ENCODE data around the gene PRELP.

PRELP gene

DNA sequence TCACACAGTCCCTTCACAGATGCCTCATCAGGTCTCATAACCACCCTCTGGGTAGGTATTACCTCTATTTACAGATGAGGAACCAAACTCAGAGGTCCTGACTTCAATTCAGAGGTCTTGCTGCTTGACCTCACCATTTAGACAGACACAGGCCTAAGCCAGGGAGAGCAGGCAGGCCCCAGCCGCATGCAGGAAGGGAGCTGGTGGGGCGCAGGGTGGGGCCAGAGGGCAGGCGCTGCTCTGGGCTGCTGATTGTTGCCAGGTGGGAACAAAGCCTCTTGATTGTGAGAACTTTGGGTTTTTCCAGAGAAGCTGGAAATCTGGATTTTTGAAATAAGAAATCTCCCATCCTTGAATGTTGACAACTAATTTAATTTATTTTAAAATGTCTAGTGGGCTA, 19.9 kb upstream of the PRELP start:
- Histone ChIP-seq H3K9me3 (ENCODE audit: low read length) (no peaks in the 10 kb centered on the region), H3K27ac (ENCODE audit: low read depth, low read length) (no peak overlapping the region), H3K9ac (ENCODE audit: low read length) (no peak overlapping the region)

DNA sequence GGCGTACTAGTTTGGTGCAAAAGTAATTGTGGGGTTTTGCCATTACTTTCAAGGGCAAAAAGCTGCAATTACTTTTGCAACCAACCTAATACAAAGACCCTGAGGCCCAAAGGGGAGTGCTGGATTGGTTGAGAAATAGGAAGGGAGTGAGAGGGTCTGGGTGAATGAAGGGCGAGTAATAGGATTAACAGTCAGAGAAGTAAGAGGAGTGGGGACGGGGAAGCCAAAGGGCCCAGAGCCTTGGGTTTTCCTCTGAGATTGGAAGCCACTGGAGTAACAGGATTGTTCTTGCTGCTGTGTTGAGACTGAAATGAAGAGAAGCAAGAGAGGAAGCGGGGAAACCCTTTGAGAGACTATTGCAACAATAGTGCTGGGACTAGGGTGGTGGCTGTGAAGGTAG, 19.0 kb upstream of the PRELP start:
- Histone ChIP-seq H3K36me3 (ENCODE audit: insufficient read depth, low read length) (no peaks in the 10 kb centered on the region), H3K4me3 (ENCODE audit: low read depth in 1 of 2, low read length in 2 of 2) (no peak overlapping the region), H3K4me1 (ENCODE audit: insufficient read depth, low read length) (peaks cover 16% of the 10 kb centered on the region), H3K27me3 (ENCODE audit: control insufficient read depth in 1 of 2, insufficient read depth in 2 of 2, low read length in 2 of 2) (no peaks in the 10 kb centered on the region), H3K9ac (ENCODE audit: low read length) (no peak overlapping the region), H3K27ac (ENCODE audit: low read depth, low read length) (no peak overlapping the region), H3K9me3 (ENCODE audit: low read length) (no peaks in the 10 kb centered on the region)

More for the DNA sequence above, 19.9 kb upstream of the PRELP start:
- Histone ChIP-seq H3K4me1 (ENCODE audit: insufficient read depth, low read length) (peaks cover 18% of the 10 kb centered on the region), H3K36me3 (ENCODE audit: insufficient read depth, low read length) (no peaks in the 10 kb centered on the region), H3K4me3 (ENCODE audit: low read depth in 1 of 2, low read length in 2 of 2) (no peak overlapping the region), H3K27me3 (ENCODE audit: control insufficient read depth in 1 of 2, insufficient read depth in 2 of 2, low read length in 2 of 2) (no peaks in the 10 kb centered on the region)

DNA sequence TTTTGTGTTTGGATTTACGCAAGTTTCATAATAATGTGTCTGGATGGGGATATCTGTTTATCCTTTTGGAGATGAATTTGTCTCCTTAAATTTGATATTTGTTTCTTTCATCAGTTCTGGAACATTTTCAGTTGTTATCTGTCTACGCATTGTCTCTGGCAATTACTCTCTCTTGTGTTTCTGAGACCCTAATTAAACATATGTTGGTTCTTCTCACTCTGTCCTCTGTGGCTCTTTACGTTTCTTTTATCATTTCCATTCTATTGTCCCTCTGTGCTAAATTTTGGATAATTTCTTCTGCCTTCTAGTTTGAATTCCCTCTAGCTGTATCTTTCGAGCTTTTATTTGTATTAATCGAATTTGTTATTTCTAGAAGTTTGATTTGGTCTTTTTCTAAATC, 17.5 kb upstream of the PRELP start:
- peaks cover 9% of the 10 kb centered on the region for H3K4me1 ChIP-seq (ENCODE audit: insufficient read depth, low read length)
- H3K36me3 ChIP-seq (ENCODE audit: insufficient read depth, low read length): no peaks in the 10 kb centered on the region
- H3K27ac ChIP-seq (ENCODE audit: low read depth, low read length): no peak overlapping the region
- H3K4me3 ChIP-seq (ENCODE audit: low read depth in 1 of 2, low read length in 2 of 2): no peak overlapping the region
- no peaks in the 10 kb centered on the region for H3K27me3 ChIP-seq (ENCODE audit: control insufficient read depth in 1 of 2, insufficient read depth in 2 of 2, low read length in 2 of 2)
- H3K9me3 ChIP-seq (ENCODE audit: low read length): no peaks in the 10 kb centered on the region
- no peak overlapping the region for H3K9ac ChIP-seq (ENCODE audit: low read length)

DNA sequence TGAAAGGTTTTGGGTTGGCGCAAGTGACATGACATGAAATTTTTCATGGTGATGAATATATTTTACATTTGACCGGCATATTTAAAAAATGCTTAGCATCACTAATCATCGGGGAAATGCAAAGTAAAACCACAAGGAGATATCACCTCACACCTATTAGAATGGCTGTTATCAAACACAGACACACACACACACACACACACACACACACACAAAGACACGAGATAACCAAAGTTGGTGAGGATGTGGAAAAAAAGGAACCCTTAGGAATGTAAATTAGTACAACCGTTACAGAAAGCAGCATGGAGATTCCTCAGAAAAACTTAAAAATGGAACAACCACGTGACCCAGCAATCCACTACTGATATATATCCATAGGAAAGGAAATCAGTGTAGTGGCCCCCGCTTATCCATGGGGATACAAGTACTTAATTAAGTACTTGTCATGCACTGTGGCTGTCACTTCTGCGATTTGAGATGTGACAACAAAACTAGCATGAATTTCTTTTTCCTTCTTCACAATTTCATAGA, 15.9 kb upstream of the PRELP start:
- Histone ChIP-seq H3K27ac (ENCODE audit: low read depth, low read length) (no peak overlapping the region), H3K9ac (ENCODE audit: low read length) (no peak overlapping the region), H3K27me3 (ENCODE audit: control insufficient read depth in 1 of 2, insufficient read depth in 2 of 2, low read length in 2 of 2) (no peaks in the 10 kb centered on the region), H3K4me1 (ENCODE audit: insufficient read depth, low read length) (peaks cover 25% of the 10 kb centered on the region), H3K36me3 (ENCODE audit: insufficient read depth, low read length) (no peaks in the 10 kb centered on the region), H3K4me3 (ENCODE audit: low read depth in 1 of 2, low read length in 2 of 2) (no peak overlapping the region), H3K9me3 (ENCODE audit: low read length) (no peaks in the 10 kb centered on the region)

DNA sequence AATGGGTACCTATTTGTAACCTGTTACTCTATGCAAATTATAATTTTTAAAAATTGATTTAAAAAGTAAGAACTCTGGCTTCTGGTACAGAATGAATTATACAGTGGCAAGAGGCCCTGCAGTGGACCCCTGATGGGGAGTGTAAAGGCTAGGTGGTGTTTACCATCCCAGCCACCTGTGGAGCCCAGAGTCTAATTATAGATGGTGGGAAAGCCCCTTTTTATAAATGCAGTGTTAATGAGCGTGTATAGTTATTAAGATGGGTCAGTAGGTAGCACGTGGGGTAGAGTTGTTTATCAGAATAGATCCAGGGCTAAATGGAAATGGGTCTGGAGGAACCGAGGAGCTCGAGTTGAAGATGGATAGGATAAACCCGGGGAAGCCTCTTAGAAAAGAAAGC, 13.9 kb upstream of the PRELP start:
- Histone ChIP-seq H3K9me3 (ENCODE audit: low read length) (no peaks in the 10 kb centered on the region), H3K9ac (ENCODE audit: low read length) (no peak overlapping the region), H3K27me3 (ENCODE audit: control insufficient read depth in 1 of 2, insufficient read depth in 2 of 2, low read length in 2 of 2) (no peaks in the 10 kb centered on the region), H3K36me3 (ENCODE audit: insufficient read depth, low read length) (no peaks in the 10 kb centered on the region), H3K4me1 (ENCODE audit: insufficient read depth, low read length) (peaks cover 45% of the 10 kb centered on the region), H3K27ac (ENCODE audit: low read depth, low read length) (no peak overlapping the region), H3K4me3 (ENCODE audit: low read depth in 1 of 2, low read length in 2 of 2) (no peak overlapping the region)

DNA sequence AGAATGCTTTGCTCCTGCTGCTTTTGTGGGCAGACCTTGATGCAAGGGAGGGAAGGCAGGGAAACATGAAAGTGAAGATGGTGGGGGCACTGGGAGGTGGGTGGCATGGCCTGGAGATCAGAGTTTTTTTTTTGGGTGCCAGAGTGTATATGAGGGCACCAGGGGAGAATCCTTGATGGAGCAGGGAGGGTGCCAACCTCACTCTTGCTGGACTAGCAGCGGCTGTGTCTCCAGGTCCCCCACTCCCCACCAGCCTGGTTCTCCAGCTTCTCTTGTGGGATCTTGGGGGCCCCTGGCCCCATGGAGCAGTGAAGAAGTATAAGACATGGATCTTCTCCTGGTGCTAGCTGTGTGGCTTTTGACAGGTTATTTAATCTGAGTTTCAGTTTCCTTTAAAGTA, 13.5 kb upstream of the PRELP start:
- no peaks in the 10 kb centered on the region for H3K27me3 ChIP-seq (ENCODE audit: control insufficient read depth in 1 of 2, insufficient read depth in 2 of 2, low read length in 2 of 2)
- no peak overlapping the region for H3K4me3 ChIP-seq (ENCODE audit: low read depth in 1 of 2, low read length in 2 of 2)
- H3K9me3 ChIP-seq (ENCODE audit: low read length): no peaks in the 10 kb centered on the region
- peaks cover 49% of the 10 kb centered on the region for H3K4me1 ChIP-seq (ENCODE audit: insufficient read depth, low read length)
- H3K9ac ChIP-seq (ENCODE audit: low read length): no peak overlapping the region
- H3K36me3 ChIP-seq (ENCODE audit: insufficient read depth, low read length): no peaks in the 10 kb centered on the region
- H3K27ac ChIP-seq (ENCODE audit: low read depth, low read length): no peak overlapping the region

DNA sequence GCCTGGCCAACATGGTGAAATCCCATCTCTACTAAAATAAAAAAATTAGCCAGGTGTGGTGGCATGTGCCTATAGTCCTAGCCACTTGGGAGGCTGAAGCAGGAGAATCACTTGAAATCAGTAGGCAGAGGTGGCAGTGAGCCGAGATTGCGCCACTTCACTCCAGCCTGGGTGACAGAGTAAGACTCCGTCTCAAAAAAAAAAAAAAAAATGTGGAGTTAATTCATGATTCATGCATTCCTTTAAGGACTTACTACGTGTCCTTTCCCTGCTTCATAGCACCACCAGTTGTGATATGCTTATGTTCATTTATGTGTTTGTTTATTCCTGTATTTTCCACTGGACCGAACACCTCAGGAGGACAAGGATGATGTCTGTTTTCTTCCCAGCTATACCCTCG, 12.7 kb upstream of the PRELP start:
- H3K27me3 ChIP-seq (ENCODE audit: control insufficient read depth in 1 of 2, insufficient read depth in 2 of 2, low read length in 2 of 2): no peaks in the 10 kb centered on the region
- no peak overlapping the region for H3K4me3 ChIP-seq (ENCODE audit: low read depth in 1 of 2, low read length in 2 of 2)
- peaks cover 56% of the 10 kb centered on the region for H3K4me1 ChIP-seq (ENCODE audit: insufficient read depth, low read length)
- H3K27ac ChIP-seq (ENCODE audit: low read depth, low read length): peak overlapping the region; percentile 86
- H3K36me3 ChIP-seq (ENCODE audit: insufficient read depth, low read length): no peaks in the 10 kb centered on the region
- H3K9ac ChIP-seq (ENCODE audit: low read length): no peak overlapping the region
- no peaks in the 10 kb centered on the region for H3K9me3 ChIP-seq (ENCODE audit: low read length)

DNA sequence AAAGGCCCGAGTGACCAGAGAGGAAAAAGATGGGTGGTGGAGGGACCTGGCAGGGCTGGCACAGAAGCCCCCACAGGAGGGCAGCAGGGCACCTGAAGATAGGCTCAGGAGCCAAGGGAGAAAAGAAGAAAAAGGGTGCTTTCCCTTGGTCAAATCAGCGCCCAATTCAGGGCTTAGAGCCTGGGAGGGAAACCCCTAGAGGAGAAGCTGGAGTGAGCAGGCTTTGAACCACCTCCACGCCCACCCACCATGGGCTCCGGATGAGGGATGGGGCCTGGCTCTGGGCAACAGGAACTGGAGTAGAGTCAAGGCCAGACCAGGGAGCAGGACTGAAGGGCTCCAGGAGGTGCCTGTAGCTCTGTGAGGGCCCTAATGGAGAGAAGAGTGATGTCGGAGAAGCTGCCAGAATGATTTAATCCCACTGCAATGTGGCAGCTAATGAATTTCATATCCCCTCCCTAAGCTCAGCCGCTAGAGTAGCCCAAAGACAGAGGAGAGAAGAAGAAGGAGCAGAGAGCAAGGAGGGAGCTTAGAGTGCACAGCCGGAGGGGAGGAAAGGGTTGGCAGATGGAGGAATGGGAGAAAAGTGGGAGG, 12.0 kb upstream of the PRELP start:
- Histone ChIP-seq H3K9me3 (ENCODE audit: low read length) (no peaks in the 10 kb centered on the region), H3K9ac (ENCODE audit: low read length) (peak overlapping the region; percentile 25), H3K4me3 (ENCODE audit: low read depth in 1 of 2, low read length in 2 of 2) (no peak overlapping the region), H3K27me3 (ENCODE audit: control insufficient read depth in 1 of 2, insufficient read depth in 2 of 2, low read length in 2 of 2) (no peaks in the 10 kb centered on the region), H3K4me1 (ENCODE audit: insufficient read depth, low read length) (peaks cover 56% of the 10 kb centered on the region), H3K36me3 (ENCODE audit: insufficient read depth, low read length) (no peaks in the 10 kb centered on the region), H3K27ac (ENCODE audit: low read depth, low read length) (peak overlapping the region; percentile 86)

DNA sequence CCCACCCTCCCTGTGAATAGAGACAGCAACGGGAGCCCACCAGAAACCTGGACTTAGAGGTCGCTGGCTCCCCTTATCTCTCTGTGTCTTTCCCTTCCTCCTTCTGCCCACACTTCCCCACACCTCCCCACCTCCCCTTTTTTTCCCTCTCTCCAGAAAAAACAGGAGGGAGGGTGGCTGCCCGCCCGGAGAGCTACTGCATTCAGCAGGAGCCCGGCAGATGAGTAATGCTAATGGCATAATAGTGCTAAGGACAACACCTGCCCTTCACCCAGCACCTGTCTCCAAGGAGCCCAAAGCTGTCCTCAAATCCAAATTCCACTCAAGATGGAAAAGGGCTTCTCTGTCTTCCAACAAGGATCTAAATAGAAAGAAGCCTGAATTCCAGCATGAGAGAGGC, 11.4 kb upstream of the PRELP start:
- peaks cover 56% of the 10 kb centered on the region for H3K4me1 ChIP-seq (ENCODE audit: insufficient read depth, low read length)

DNA sequence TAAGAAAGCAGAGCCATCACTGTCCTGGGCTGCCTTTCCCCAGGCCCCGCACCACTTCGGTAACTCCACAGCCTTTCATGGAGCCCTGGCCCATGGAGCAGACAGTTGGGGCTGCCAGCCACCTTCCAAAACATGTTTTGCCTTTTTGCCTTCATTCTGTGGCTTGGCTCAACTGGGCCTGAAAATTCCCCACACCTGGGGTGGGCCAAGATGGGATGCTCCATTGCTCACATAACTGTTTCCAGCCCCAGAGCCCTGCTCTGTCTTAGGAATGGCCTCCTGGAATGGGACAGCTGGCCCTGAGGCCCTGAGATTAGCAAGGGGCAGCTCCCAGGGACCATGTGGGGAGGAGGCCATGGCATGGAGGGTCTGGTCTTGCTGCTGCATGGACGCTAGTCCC, 10.9 kb upstream of the PRELP start:
- no peaks in the 10 kb centered on the region for H3K36me3 ChIP-seq (ENCODE audit: insufficient read depth, low read length)
- H3K27me3 ChIP-seq (ENCODE audit: control insufficient read depth in 1 of 2, insufficient read depth in 2 of 2, low read length in 2 of 2): no peaks in the 10 kb centered on the region
- no peaks in the 10 kb centered on the region for H3K9me3 ChIP-seq (ENCODE audit: low read length)
- H3K4me1 ChIP-seq (ENCODE audit: insufficient read depth, low read length): peaks cover 56% of the 10 kb centered on the region
- peak overlapping the region; percentile 25 for H3K9ac ChIP-seq (ENCODE audit: low read length)
- no peak overlapping the region for H3K4me3 ChIP-seq (ENCODE audit: low read depth in 1 of 2, low read length in 2 of 2)
- H3K27ac ChIP-seq (ENCODE audit: low read depth, low read length): peak overlapping the region; percentile 86

More for the DNA sequence above, 11.4 kb upstream of the PRELP start:
- Histone ChIP-seq H3K9me3 (ENCODE audit: low read length) (no peaks in the 10 kb centered on the region), H3K27ac (ENCODE audit: low read depth, low read length) (peak overlapping the region; percentile 86), H3K27me3 (ENCODE audit: control insufficient read depth in 1 of 2, insufficient read depth in 2 of 2, low read length in 2 of 2) (no peaks in the 10 kb centered on the region), H3K9ac (ENCODE audit: low read length) (peak overlapping the region; percentile 25), H3K36me3 (ENCODE audit: insufficient read depth, low read length) (no peaks in the 10 kb centered on the region), H3K4me3 (ENCODE audit: low read depth in 1 of 2, low read length in 2 of 2) (no peak overlapping the region)

DNA sequence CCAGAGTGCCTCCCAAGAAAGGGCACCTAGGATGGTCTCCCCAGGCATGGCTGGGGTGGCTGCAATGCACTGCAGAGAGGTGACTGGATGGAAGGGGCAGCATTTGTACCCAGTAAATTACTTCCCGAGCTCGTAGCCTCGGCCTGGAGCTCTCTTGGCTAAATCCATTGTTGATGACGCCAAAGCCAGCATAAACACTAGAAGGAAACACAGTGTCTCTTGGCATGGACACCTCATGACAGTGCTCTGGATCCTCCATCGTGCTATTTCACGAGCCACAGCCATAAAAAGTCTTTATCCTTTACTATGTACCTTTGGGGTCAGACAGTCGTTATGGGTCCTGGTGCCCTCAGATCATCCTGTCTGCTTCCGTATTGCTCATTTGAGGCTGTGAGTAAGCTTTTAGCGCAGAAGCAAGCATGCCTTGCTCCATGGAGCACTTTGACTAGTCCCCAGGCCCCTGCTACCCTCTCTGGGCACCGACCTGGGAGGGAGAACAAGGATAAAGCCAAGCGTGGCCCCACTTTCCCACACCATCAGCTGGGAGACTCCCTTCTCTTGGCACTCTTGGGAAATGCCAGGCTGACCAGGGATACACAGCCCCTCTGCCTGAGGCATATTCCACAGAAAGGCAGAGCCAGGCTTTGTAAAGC, 10.3 kb upstream of the PRELP start:
- no peaks in the 10 kb centered on the region for H3K9me3 ChIP-seq (ENCODE audit: low read length)
- peak overlapping the region; percentile 15 for H3K9ac ChIP-seq (ENCODE audit: low read length)
- H3K4me1 ChIP-seq (ENCODE audit: insufficient read depth, low read length): peaks cover 56% of the 10 kb centered on the region
- no peaks in the 10 kb centered on the region for H3K27me3 ChIP-seq (ENCODE audit: control insufficient read depth in 1 of 2, insufficient read depth in 2 of 2, low read length in 2 of 2)
- H3K36me3 ChIP-seq (ENCODE audit: insufficient read depth, low read length): no peaks in the 10 kb centered on the region
- peak overlapping the region; percentile 89 for H3K27ac ChIP-seq (ENCODE audit: low read depth, low read length)
- no peak overlapping the region for H3K4me3 ChIP-seq (ENCODE audit: low read depth in 1 of 2, low read length in 2 of 2)

DNA sequence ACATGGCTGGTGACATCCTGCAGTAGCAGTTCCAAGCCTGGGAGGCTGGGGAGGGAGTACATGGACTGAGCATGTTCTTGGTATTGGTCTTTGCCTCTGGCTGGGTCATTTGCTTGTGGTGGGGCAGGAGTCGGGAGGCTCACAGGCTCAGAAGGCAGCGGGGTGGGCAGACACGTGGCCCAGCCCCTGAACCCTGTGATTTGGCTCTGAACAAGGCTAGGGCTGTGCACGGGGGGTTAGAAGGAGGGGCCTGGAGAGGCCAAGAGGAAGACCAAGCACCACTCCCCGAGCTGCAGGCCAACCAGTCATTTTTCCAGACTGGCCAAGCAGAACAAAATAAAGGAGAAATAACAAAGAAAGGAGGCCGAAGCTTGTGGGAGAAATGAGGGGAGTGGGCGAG, 9.7 kb upstream of the PRELP start:
- Histone ChIP-seq H3K9ac (ENCODE audit: low read length) (peak overlapping the region; percentile 41), H3K4me3 (ENCODE audit: low read depth in 1 of 2, low read length in 2 of 2) (no peak overlapping the region), H3K27me3 (ENCODE audit: control insufficient read depth in 1 of 2, insufficient read depth in 2 of 2, low read length in 2 of 2) (no peaks in the 10 kb centered on the region), H3K36me3 (ENCODE audit: insufficient read depth, low read length) (no peaks in the 10 kb centered on the region), H3K27ac (ENCODE audit: low read depth, low read length) (peak overlapping the region; percentile 89), H3K9me3 (ENCODE audit: low read length) (no peaks in the 10 kb centered on the region), H3K4me1 (ENCODE audit: insufficient read depth, low read length) (peaks cover 56% of the 10 kb centered on the region)

Data from muscle layer of colon (tissue), 2 donors.